ENCODE data around the gene SERPINB10.

GRCh38 chr18:63917817-63918216 lies 10.1 kb downstream of the SERPINB10 start:
- TF ChIP-seq CTCF (IDR thresholded peaks at IDR 0.05; ENCODE audit: low read depth, low read length, poor library complexity, severe bottlenecking) (no peak), EZH2phosphoT487 (IDR thresholded peaks at IDR 0.05; ENCODE audit: borderline replicate concordance, low read length) (no peak)
